MM.1S (cell line): ENCODE measurements around the gene CDK2AP2.
"Not testable (repeated sequence)": the region's sequence is repeated elsewhere in the genome, so short reads cannot be mapped to it uniquely, and the experiment has no call there.

Experiments
- DNase-seq: peaks from one replicate; pipeline ENCODE4 v3.0.0-alpha.2; 2015
- H2AFZ ChIP-seq: fragments of 300-600 bp; sonication (generic); 2 replicates; pipeline ENCODE4 v1.6.0; 2016; ENCODE audit warnings: antibody characterized with exemption, low read length
- H3F3A ChIP-seq: fragments of 300-600 bp; sonication (generic); 2 replicates; pipeline ENCODE4 v1.6.1; 2016; ENCODE audit warnings: mild to moderate bottlenecking, antibody characterized with exemption, low read length, moderate library complexity, mixed read lengths; ENCODE audit not compliant: insufficient read depth
- H3K27ac ChIP-seq: fragments of 300-600 bp; sonication (generic); 2 replicates; pipeline ENCODE4 v1.5.1; 2016; ENCODE audit warnings: mild to moderate bottlenecking, low read length
- H3K27me3 ChIP-seq: fragments of 300-600 bp; sonication (generic); replicated peaks from 2 replicates; pipeline ENCODE4 v1.6.0; 2016; ENCODE audit warnings: low read length; ENCODE audit not compliant: insufficient read depth
- H3K36me3 ChIP-seq: fragments of 300-600 bp; sonication (generic); replicated peaks from 2 replicates; pipeline ENCODE4 v1.6.1; 2016; ENCODE audit warnings: mild to moderate bottlenecking, low read length, mixed read lengths; ENCODE audit not compliant: insufficient read depth
- H3K4me1 ChIP-seq: fragments of 300-600 bp; sonication (generic); 2 replicates; pipeline ENCODE4 v1.6.1; 2016; ENCODE audit warnings: low read length, mixed read lengths
- H3K4me2 ChIP-seq: fragments of 300-600 bp; sonication (generic); 2 replicates; pipeline ENCODE4 v1.6.0; 2016; ENCODE audit warnings: low read depth, low read length
- H3K4me3 ChIP-seq: fragments of 300-600 bp; sonication (generic); 2 replicates; pipeline ENCODE4 v1.5.1; 2016; ENCODE audit warnings: low read length, mixed read lengths
- H3K79me2 ChIP-seq: fragments of 300-600 bp; sonication (generic); 2 replicates; pipeline ENCODE4 v1.6.1; 2016; ENCODE audit warnings: mixed run types, low read length, mixed read lengths
- H3K9ac ChIP-seq: fragments of 300-600 bp; sonication (generic); 2 replicates; pipeline ENCODE4 v1.6.1; 2016; ENCODE audit warnings: low read length, mixed read lengths
- H3K9me2 ChIP-seq: fragments of 300-600 bp; sonication (generic); replicated peaks from 2 replicates; pipeline ENCODE4 v1.6.1; 2016; ENCODE audit warnings: mild to moderate bottlenecking, low read length, mixed read lengths; ENCODE audit not compliant: insufficient read depth
- H3K9me3 ChIP-seq: fragments of 300-600 bp; sonication (generic); replicated peaks from 2 replicates; pipeline ENCODE4 v1.6.1; 2016; ENCODE audit warnings: mild to moderate bottlenecking, low read length, mixed read lengths; ENCODE audit not compliant: insufficient read depth
- H4K20me1 ChIP-seq: fragments of 300-600 bp; sonication (generic); 2 replicates; pipeline ENCODE4 v1.6.1; 2016; ENCODE audit warnings: mild to moderate bottlenecking, low read length, moderate library complexity, mixed read lengths; ENCODE audit not compliant: insufficient read depth
- EZH2 ChIP-seq: fragments of 300-600 bp; sonication (generic); optimal IDR thresholded peaks from 2 replicates; pipeline ENCODE3; 2017; ENCODE audit warnings: low read depth, mild to moderate bottlenecking, antibody characterized with exemption, low read length, mixed read lengths
- EZH2phosphoT487 ChIP-seq: fragments of 300-600 bp; sonication (generic); IDR thresholded peaks from 2 replicates; pipeline ENCODE4 v1.6.1; 2018; ENCODE audit warnings: antibody characterized with exemption, low read length
- TF ChIP-seq, protein P1 (sequence below): fragments of 300-600 bp; sonication (generic); IDR thresholded peaks from 2 replicates; pipeline ENCODE4 v1.5.1; 2016; ENCODE audit warnings: antibody characterized with exemption, low read length, mixed read lengths

The CDK2AP2 gene

DNA sequence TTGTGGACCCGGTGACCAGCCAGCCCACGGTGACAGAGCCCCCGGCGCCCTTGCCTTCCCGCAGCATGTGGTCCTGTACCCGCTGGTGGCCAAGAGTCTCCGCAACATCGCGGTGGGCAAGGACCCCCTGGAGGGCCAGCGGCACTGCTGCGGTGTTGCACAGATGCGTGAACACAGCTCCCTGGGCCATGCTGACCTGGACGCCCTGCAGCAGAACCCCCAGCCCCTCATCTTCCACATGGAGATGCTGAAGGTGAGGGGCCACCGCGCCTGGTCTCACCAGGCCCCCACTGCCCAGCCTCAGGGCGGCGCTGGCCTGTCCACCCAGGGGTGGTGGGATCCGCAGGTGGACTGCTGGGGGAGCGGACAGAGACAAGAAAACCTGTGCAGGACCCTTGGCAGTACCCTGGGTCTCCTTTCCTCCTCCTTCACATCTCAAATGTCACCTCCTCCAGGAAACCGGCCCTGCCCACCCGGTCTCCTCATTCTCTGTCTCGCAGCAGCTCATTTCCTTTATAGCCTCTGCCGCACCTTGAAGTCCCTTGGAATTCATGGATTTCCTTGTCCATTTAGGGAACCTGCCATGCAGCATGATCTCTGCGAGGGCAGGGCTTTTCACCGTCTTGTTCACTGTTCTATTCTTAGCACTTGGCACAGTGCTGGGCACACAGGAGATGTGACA lies 18.6 kb downstream of the CDK2AP2 start:
- Histone ChIP-seq H3K36me3 (no peaks in the 10 kb centered on the region), H3K4me2 (no peak overlapping the region), H3K4me1 (peaks cover 10% of the 10 kb centered on the region)

DNA sequence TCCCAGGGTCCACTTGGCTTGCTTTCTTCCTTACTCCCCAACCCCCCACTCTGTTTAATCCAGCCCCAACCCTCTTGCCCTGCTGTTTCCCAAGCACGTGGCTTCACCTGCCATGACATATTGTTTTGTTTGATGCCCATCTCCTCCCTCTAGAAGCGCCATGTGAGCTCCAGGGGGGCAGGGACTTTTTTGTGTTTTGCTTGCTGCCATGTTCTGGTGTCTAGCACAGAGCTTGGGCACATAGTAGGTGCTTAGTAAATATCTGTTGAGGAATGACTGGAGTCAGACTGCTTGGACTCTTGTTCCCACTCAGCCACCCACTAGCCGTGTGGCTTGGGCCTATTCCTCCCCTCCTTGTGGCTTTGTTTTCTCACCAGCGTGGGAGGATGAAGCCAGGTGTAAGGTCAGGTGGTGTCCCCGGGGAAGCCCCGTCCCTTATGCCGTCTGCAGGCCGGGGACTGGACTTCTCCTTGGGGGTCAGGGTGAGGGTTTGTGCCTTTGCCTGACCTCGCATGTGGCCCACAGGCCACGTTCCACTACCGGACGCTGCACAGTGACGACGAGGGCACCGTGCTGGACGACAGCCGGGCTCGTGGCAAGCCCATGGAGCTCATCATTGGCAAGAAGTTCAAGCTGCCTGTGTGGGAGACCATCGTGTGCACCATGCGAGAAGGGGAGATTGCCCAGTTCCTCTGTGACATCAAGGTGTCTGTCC lies 21.3 kb downstream of the CDK2AP2 start:
- no peaks in the 10 kb centered on the region for H3K9me3 ChIP-seq
- H4K20me1 ChIP-seq = no peaks in the 10 kb centered on the region
- H2AFZ ChIP-seq = no peak overlapping the region
- no peak overlapping the region for H3K27ac ChIP-seq
- H3F3A ChIP-seq = no peaks in the 10 kb centered on the region
- H3K4me2 ChIP-seq = no peak overlapping the region
- no peak overlapping the region for H3K4me3 ChIP-seq
- no peaks in the 10 kb centered on the region for H3K36me3 ChIP-seq
- TF ChIP-seq EZH2 (no peak), EZH2phosphoT487 (no peak)
- TF ChIP-seq, protein P1, sequence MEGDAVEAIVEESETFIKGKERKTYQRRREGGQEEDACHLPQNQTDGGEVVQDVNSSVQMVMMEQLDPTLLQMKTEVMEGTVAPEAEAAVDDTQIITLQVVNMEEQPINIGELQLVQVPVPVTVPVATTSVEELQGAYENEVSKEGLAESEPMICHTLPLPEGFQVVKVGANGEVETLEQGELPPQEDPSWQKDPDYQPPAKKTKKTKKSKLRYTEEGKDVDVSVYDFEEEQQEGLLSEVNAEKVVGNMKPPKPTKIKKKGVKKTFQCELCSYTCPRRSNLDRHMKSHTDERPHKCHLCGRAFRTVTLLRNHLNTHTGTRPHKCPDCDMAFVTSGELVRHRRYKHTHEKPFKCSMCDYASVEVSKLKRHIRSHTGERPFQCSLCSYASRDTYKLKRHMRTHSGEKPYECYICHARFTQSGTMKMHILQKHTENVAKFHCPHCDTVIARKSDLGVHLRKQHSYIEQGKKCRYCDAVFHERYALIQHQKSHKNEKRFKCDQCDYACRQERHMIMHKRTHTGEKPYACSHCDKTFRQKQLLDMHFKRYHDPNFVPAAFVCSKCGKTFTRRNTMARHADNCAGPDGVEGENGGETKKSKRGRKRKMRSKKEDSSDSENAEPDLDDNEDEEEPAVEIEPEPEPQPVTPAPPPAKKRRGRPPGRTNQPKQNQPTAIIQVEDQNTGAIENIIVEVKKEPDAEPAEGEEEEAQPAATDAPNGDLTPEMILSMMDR = no peak
- no peaks in the 10 kb centered on the region for H3K9me2 ChIP-seq
- H3K27me3 ChIP-seq = no peaks in the 10 kb centered on the region
- no peak overlapping the region for H3K9ac ChIP-seq
- peaks cover 26% of the 10 kb centered on the region for H3K79me2 ChIP-seq
- no peak for DNase-seq
- H3K4me1 ChIP-seq = peaks cover 20% of the 10 kb centered on the region

More for the DNA sequence above, 18.6 kb downstream of the CDK2AP2 start:
- TF ChIP-seq EZH2 (no peak), EZH2phosphoT487 (no peak)
- TF ChIP-seq, protein P1 = no peak
- H3K9me3 ChIP-seq = no peaks in the 10 kb centered on the region
- H3K79me2 ChIP-seq = peaks cover 16% of the 10 kb centered on the region
- no peak for DNase-seq
- no peaks in the 10 kb centered on the region for H3K27me3 ChIP-seq
- no peak overlapping the region for H3K4me3 ChIP-seq
- H2AFZ ChIP-seq = no peak overlapping the region
- H3F3A ChIP-seq = no peaks in the 10 kb centered on the region
- H3K9ac ChIP-seq = no peak overlapping the region
- H4K20me1 ChIP-seq = no peaks in the 10 kb centered on the region
- H3K27ac ChIP-seq = no peak overlapping the region
- no peaks in the 10 kb centered on the region for H3K9me2 ChIP-seq

DNA sequence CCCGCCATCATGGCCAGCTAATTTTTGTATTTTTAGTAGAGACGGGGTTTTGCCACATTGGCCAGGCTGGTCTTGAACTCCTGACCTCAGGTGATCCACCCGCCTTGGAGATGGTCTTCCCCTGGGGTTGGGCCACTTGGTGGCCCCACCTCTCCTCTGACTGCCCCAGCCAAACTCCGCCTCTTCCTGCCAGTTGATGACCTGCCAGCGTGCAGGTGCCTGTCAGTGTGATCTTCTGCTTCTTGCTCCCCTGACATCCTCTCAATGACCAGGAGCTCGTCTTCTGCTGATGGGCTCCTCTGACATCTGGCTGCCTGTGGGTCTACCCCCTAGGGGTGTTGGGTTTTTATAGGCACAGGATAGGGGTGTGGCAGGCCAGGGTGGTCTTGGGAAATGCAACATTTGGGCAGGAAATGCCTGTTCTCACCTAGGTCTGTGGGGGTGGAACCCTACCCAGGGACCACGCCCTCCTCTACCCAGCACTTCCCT lies 22.0 kb downstream of the CDK2AP2 start:
- Histone ChIP-seq H3K4me1 (peaks cover 20% of the 10 kb centered on the region), H3K79me2 (peaks cover 26% of the 10 kb centered on the region)
- not testable (repeated sequence) for H3K27me3 ChIP-seq, H2AFZ ChIP-seq, H3K4me2 ChIP-seq, H3K9ac ChIP-seq, H3K9me3 ChIP-seq, H4K20me1 ChIP-seq, H3K36me3 ChIP-seq, DNase-seq, H3K9me2 ChIP-seq, H3K4me3 ChIP-seq, H3F3A ChIP-seq, H3K27ac ChIP-seq
